B cell (primary cell): Measurements from ENCODE around the gene PGBD5. TPM values are rescaled to one million over a fixed set of nuclear protein-coding genes. Genes with fewer than 3 reads are reported as not detected.
"Not testable (repeated sequence)": the region's sequence is repeated elsewhere in the genome, so short reads cannot be mapped to it uniquely, and the experiment has no call there.

Experiments used
- ATAC-seq: fragments of 200-7000 bp; cut with Tn5 transposase; one replicate; pipeline ENCODE4 v1.10.0; 2021; ENCODE audit warnings: low read depth, mild to moderate bottlenecking, moderate number of reproducible peaks, moderate library complexity
- CTCF ChIA-PET: fragments of 350-600 bp; sonication (Branson Sonifier 250); formaldehyde crosslinking; loops from one replicate; lab custom pipeline; 2021; ENCODE audit warnings: antibody characterized with exemption, inconsistent platforms; lab: Charles Lee
- POLR2A ChIA-PET: fragments of 350-600 bp; sonication (Branson Sonifier 250); formaldehyde crosslinking; loops from one replicate; lab custom pipeline; 2021; ENCODE audit warnings: antibody characterized with exemption; lab: Charles Lee
- DNase-seq: peaks from one replicate; pipeline ENCODE4 v3.0.0; 2013
- H2AFZ ChIP-seq: 2 replicates; pipeline ENCODE4 v1.6.1; 2012; ENCODE audit warnings: mild to moderate bottlenecking, low read depth, low read length; ENCODE audit not compliant: insufficient read depth, poor library complexity, severe bottlenecking
- H3K27ac ChIP-seq, 2 donors: 1 replicate in 1 of 2; 2 replicates in 1 of 2; pipeline ENCODE4 v1.5.1; 2012 to 2013; ENCODE audit warnings: low read length in 2 of 2, mild to moderate bottlenecking in 2 of 2, moderate library complexity in 1 of 2
- H3K27me3 ChIP-seq, 4 experiments: fragments of 200-600 bp in 1 of 4; sonication (generic) in 1 of 4; replicated peaks in 1 of 4; 1 replicate in 2 of 4; 2 replicates in 2 of 4; pipeline versions ENCODE4 v1.6.1 to v1.7.0; 2013 to 2016; ENCODE audit warnings: low read length in 3 of 4, mild to moderate bottlenecking in 2 of 4, mixed read lengths in 1 of 4, moderate library complexity in 1 of 4; ENCODE audit not compliant: insufficient read depth in 4 of 4, control insufficient read depth in 3 of 4; ENCODE audit errors: control extremely low read depth in 1 of 4
- H3K36me3 ChIP-seq, 2 experiments: replicated peaks in 1 of 2; 1 replicate in 1 of 2; 2 replicates in 1 of 2; pipeline versions ENCODE4 v1.6.1 to v1.7.1; 2013; ENCODE audit warnings: low read length in 1 of 2; ENCODE audit not compliant: insufficient read depth in 2 of 2, control insufficient read depth in 1 of 2; ENCODE audit errors: control extremely low read depth in 1 of 2, extremely low read depth in 1 of 2
- H3K4me1 ChIP-seq, 2 donors: fragments of 200-600 bp in 1 of 2; sonication (generic) in 1 of 2; 1 replicate in 1 of 2; 2 replicates in 1 of 2; pipeline versions ENCODE4 v1.5.1 to v1.6.1; 2013 to 2017; ENCODE audit warnings: low read length in 2 of 2; ENCODE audit not compliant: control insufficient read depth in 2 of 2, insufficient read depth in 2 of 2
- H3K4me2 ChIP-seq: replicated peaks from 2 replicates; pipeline ENCODE3; 2012; ENCODE audit warnings: mild to moderate bottlenecking, low read depth, low read length; ENCODE audit not compliant: poor library complexity, severe bottlenecking
- H3K4me3 ChIP-seq, 5 experiments: fragments of 200-600 bp in 1 of 5; sonication (generic) in 1 of 5; 1 replicate in 3 of 5; 2 replicates in 2 of 5; pipeline versions ENCODE4 v1.5.1 to v1.7.0; 2011 to 2016; ENCODE audit warnings: low read length in 4 of 5, mild to moderate bottlenecking in 4 of 5, low read depth in 2 of 5, control low read depth in 1 of 5, moderate library complexity in 1 of 5; ENCODE audit not compliant: insufficient read depth in 1 of 5; ENCODE audit errors: control extremely low read depth in 1 of 5, extremely low read depth in 1 of 5
- H3K79me2 ChIP-seq: fragments of 200-600 bp; sonication (generic); one replicate; pipeline ENCODE4 v1.6.0; 2016; ENCODE audit warnings: low read length; ENCODE audit not compliant: control insufficient read depth, insufficient read depth
- H3K9ac ChIP-seq: fragments of 200-600 bp; sonication (generic); 2 replicates; pipeline ENCODE4 v1.6.1; 2017; ENCODE audit warnings: mild to moderate bottlenecking, low read length, moderate library complexity
- H3K9me3 ChIP-seq, 3 donors: one replicate each; pipeline versions ENCODE4 v1.6.1 to v1.7.1; 2013; ENCODE audit warnings: low read length in 2 of 3; ENCODE audit not compliant: control insufficient read depth in 2 of 3, insufficient read depth in 1 of 3; ENCODE audit errors: control extremely low read depth in 1 of 3
- H4K20me1 ChIP-seq: 2 replicates; pipeline ENCODE4 v1.6.0; 2012; ENCODE audit warnings: mild to moderate bottlenecking, low read length; ENCODE audit not compliant: insufficient read depth, control insufficient read depth, poor library complexity, severe bottlenecking
- H3K27ac Mint-ChIP-seq: one replicate; pipeline ENCODE4 v1.8.0; 2021; ENCODE audit warnings: mixed read lengths
- H3K27me3 Mint-ChIP-seq: one replicate; pipeline ENCODE4 v1.8.0; 2021; ENCODE audit warnings: mixed read lengths
- H3K4me1 Mint-ChIP-seq: one replicate; pipeline ENCODE4 v1.8.0; 2021; ENCODE audit warnings: mixed read lengths
- H3K4me3 Mint-ChIP-seq: one replicate; pipeline ENCODE4 v1.8.0; 2021; ENCODE audit warnings: mixed read lengths
- H3K9me3 Mint-ChIP-seq: one replicate; pipeline ENCODE4 v1.8.0; 2022; ENCODE audit warnings: mixed read lengths; ENCODE audit not compliant: insufficient read depth
- CTCF ChIP-seq: fragments of 200-600 bp; IDR thresholded peaks from one replicate; pipeline ENCODE4 v1.8.0; 2022; ENCODE audit warnings: antibody characterized with exemption, mild to moderate bottlenecking
- EZH2 ChIP-seq: IDR thresholded peaks from 2 replicates; pipeline ENCODE4 v1.6.1; 2012; ENCODE audit warnings: borderline replicate concordance, low read depth, mild to moderate bottlenecking, moderate library complexity, low read length; ENCODE audit not compliant: insufficient read depth, poor library complexity, severe bottlenecking
- WGBS: methylation state at CpG from one replicate; pipeline ENCODE4 v1.1.5; 2013; ENCODE audit warnings: missing lambda C conversion rate; ENCODE audit not compliant: insufficient coverage; 5-methylcytosine and 5-hydroxymethylcytosine counted together
- intact Hi-C: fragments of 100-400 bp; cut with micrococcal nuclease; formaldehyde crosslinking; loops from one replicate; pipeline ENCODE4 v1.10.0; 2022
- polyA plus RNA-seq: library from polyadenylated mRNA; depleted of rRNA; stranded (reverse); fragments of >200 nt; gene quantifications from 2 replicates; pipeline ENCODE4 v1.2.3, GENCODE V29; 2012
- total RNA-seq, 2 donors: library from RNA; stranded (reverse); fragments of 120-200 nt in 1 of 2; gene quantifications; 1 replicate in 1 of 2; 2 replicates in 1 of 2; pipeline versions ENCODE4 v1.2.3 to v1.2.4, GENCODE V29; 2013 to 2022

Gene PGBD5
- total and polyA plus RNA-seq, 2 donors (not counting 1 experiment from before 2014, with no cell fraction given), result 0.07 TPM; not detected in 1

GRCh38 chr1:230407351-230407750 lies 18.8 kb downstream of the PGBD5 start:
- peaks cover 18% of the 10 kb centered on the region for H3K27me3 Mint-ChIP-seq
- Histone ChIP-seq H3K27me3 (peaks cover 0 to 4% (median 2%) of the 10 kb centered on the region in 4 experiments), H3K79me2 (no peaks in the 10 kb centered on the region), H4K20me1 (no peaks in the 10 kb centered on the region), H3K9me3 (no peaks in the 10 kb centered on the region), H2AFZ (no peak overlapping the region), H3K9ac (no peak overlapping the region), H3K4me3 (no peak overlapping the region), H3K27ac (no peak overlapping the region), H3K4me1 (no peaks in the 10 kb centered on the region), H3K36me3 (no peaks in the 10 kb centered on the region), H3K4me2 (no peak overlapping the region)
- WGBS, result no CpG with 5 or more reads among the region's 2 CpGs
- DNase-seq (no peak), ATAC-seq (no peak)
- no peak overlapping the region for H3K4me3 Mint-ChIP-seq
- CTCF ChIA-PET, result no interaction called here
- no peak overlapping the region for H3K27ac Mint-ChIP-seq
- no peak for TF ChIP-seq CTCF
- TF ChIP-seq EZH2, result no peak
- no peaks in the 10 kb centered on the region for H3K9me3 Mint-ChIP-seq
- POLR2A ChIA-PET, result no interaction called here
- no peaks in the 10 kb centered on the region for H3K4me1 Mint-ChIP-seq
- intact Hi-C loops, result no loop called here

GRCh38 chr1:230406727-230407126 lies 19.4 kb downstream of the PGBD5 start:
- H3K27ac Mint-ChIP-seq, H3K27ac ChIP-seq, H3K4me1 Mint-ChIP-seq, H3K4me2 ChIP-seq, CTCF ChIA-PET, ATAC-seq, H3K9me3 ChIP-seq, H3K27me3 ChIP-seq, H3K4me3 Mint-ChIP-seq, H3K9ac ChIP-seq, H3K4me1 ChIP-seq, H3K79me2 ChIP-seq, H3K9me3 Mint-ChIP-seq, H3K36me3 ChIP-seq, H2AFZ ChIP-seq, H3K4me3 ChIP-seq, DNase-seq, intact Hi-C loops, POLR2A ChIA-PET, H4K20me1 ChIP-seq: not testable (repeated sequence)
- H3K27me3 Mint-ChIP-seq, result peaks cover 14% of the 10 kb centered on the region
- 93% methylated on average over 3 of the region's 11 CpGs for WGBS
